IMR-90 (cell line): Measurements from ENCODE around the gene MUC5B. TPM values are rescaled to one million over a fixed set of nuclear protein-coding genes. Genes with fewer than 3 reads are reported as not detected.

Experiments used
- ATAC-seq: fragments of 200-7000 bp; cut with Tn5 transposase; 2 replicates; pipeline ENCODE4 v1.9.1; 2020; ENCODE audit warnings: low read depth, mild to moderate bottlenecking, moderate library complexity
- BruUV-seq: library from RNA; stranded (reverse); fragments of 400-500 nt; replicated peaks from 2 replicates; lab custom pipeline; 2021; lab: Mats Ljungman, UMichigan
- CTCF ChIA-PET: fragments of 300-600 bp; formaldehyde crosslinking; extraction: SDS; loops from one replicate; lab custom pipeline; 2021; ENCODE audit warnings: antibody characterized with exemption; lab: Yijun Ruan, JAX
- POLR2A ChIA-PET: fragments of 300-600 bp; sonication (Branson Sonifier 250); formaldehyde crosslinking; loops from one replicate; lab custom pipeline; 2022; ENCODE audit warnings: antibody characterized with exemption; ENCODE audit not compliant: unreplicated experiment; lab: Charles Lee
- DNase-seq: peaks from one replicate; pipeline ENCODE4 v3.0.0; 2013
- H2AFZ ChIP-seq: replicated peaks from 2 replicates; pipeline ENCODE3; 2013; ENCODE audit warnings: low read length, mild to moderate bottlenecking; ENCODE audit not compliant: poor library complexity
- H2AK5ac ChIP-seq: 2 replicates; pipeline ENCODE4 v1.6.1; 2013; ENCODE audit warnings: low read depth, low read length, inconsistent platforms
- H2AK9ac ChIP-seq: replicated peaks from 2 replicates; pipeline ENCODE3; 2013; ENCODE audit warnings: mild to moderate bottlenecking, low read depth, low read length, moderate library complexity; ENCODE audit not compliant: poor library complexity
- H2BK120ac ChIP-seq: 2 replicates; pipeline ENCODE4 v1.6.1; 2013; ENCODE audit warnings: low read depth, low read length, inconsistent platforms
- H2BK15ac ChIP-seq: 3 replicates; pipeline ENCODE4 v1.6.1; 2013; ENCODE audit warnings: low read depth, low read length, inconsistent platforms
- H2BK20ac ChIP-seq: 2 replicates; pipeline ENCODE4 v1.6.1; 2013; ENCODE audit warnings: low read depth, mild to moderate bottlenecking, inconsistent platforms, low read length, moderate library complexity
- H2BK5ac ChIP-seq: 2 replicates; pipeline ENCODE4 v1.6.1; 2013; ENCODE audit warnings: mild to moderate bottlenecking, low read depth, low read length, inconsistent platforms; ENCODE audit not compliant: poor library complexity, severe bottlenecking
- H3K14ac ChIP-seq: replicated peaks from 2 replicates; pipeline ENCODE4 v1.6.1; 2013; ENCODE audit warnings: low read depth, low read length, inconsistent platforms
- H3K18ac ChIP-seq: 2 replicates; pipeline ENCODE4 v1.6.1; 2013; ENCODE audit warnings: low read depth, low read length, control low read depth
- H3K23ac ChIP-seq: 2 replicates; pipeline ENCODE4 v1.6.1; 2013; ENCODE audit warnings: low read depth, low read length, inconsistent platforms
- H3K27ac ChIP-seq: 2 replicates; pipeline ENCODE4 v1.5.1; 2013; ENCODE audit warnings: mild to moderate bottlenecking, control low read depth, low read length; ENCODE audit not compliant: insufficient read depth
- H3K27me3 ChIP-seq: 2 replicates; pipeline ENCODE4 v1.6.1; 2013; ENCODE audit warnings: low read length; ENCODE audit not compliant: control insufficient read depth, insufficient read depth
- H3K36me3 ChIP-seq: 2 replicates; pipeline ENCODE4 v1.6.1; 2013; ENCODE audit warnings: low read length, mixed read lengths; ENCODE audit not compliant: control insufficient read depth, insufficient read depth
- H3K4ac ChIP-seq: 2 replicates; pipeline ENCODE4 v1.6.1; 2013; ENCODE audit warnings: low read depth, low read length, inconsistent platforms
- H3K4me1 ChIP-seq: 2 replicates; pipeline ENCODE4 v1.6.1; 2013; ENCODE audit warnings: low read length, mixed read lengths; ENCODE audit not compliant: control insufficient read depth, insufficient read depth
- H3K4me2 ChIP-seq: 2 replicates; pipeline ENCODE4 v1.6.1; 2013; ENCODE audit warnings: low read depth, mild to moderate bottlenecking, control low read depth, low read length, moderate library complexity
- H3K4me3 ChIP-seq: 2 replicates; pipeline ENCODE4 v1.5.1; 2013; ENCODE audit warnings: low read depth, mild to moderate bottlenecking, control low read depth, low read length, moderate library complexity; ENCODE audit not compliant: insufficient read depth
- H3K56ac ChIP-seq: 2 replicates; pipeline ENCODE4 v1.6.1; 2013; ENCODE audit warnings: low read length, inconsistent platforms; ENCODE audit not compliant: insufficient read depth; ENCODE audit errors: extremely low read depth
- H3K79me1 ChIP-seq, 2 experiments: 2 replicates each; pipeline ENCODE4 v1.6.1; 2013; ENCODE audit warnings: low read length in 2 of 2, inconsistent platforms in 1 of 2, low read depth in 1 of 2
- H3K9ac ChIP-seq: 2 replicates; pipeline ENCODE4 v1.6.1; 2013; ENCODE audit warnings: low read depth, low read length, control low read depth
- H3K9me1 ChIP-seq: 2 replicates; pipeline ENCODE4 v1.6.1; 2013; ENCODE audit warnings: low read length, inconsistent platforms; ENCODE audit not compliant: insufficient read depth
- H3K9me3 ChIP-seq: 2 replicates; pipeline ENCODE4 v1.6.1; 2013; ENCODE audit warnings: low read length; ENCODE audit not compliant: control insufficient read depth, insufficient read depth
- H4K20me1 ChIP-seq: 2 replicates; pipeline ENCODE4 v1.6.1; 2013; ENCODE audit warnings: low read length, inconsistent platforms; ENCODE audit not compliant: insufficient read depth
- H4K5ac ChIP-seq: 2 replicates; pipeline ENCODE4 v1.6.1; 2013; ENCODE audit warnings: mild to moderate bottlenecking, low read depth, low read length, control low read depth
- H4K8ac ChIP-seq, 2 experiments: 2 replicates each; pipeline ENCODE4 v1.6.1; 2013; ENCODE audit warnings: low read depth in 2 of 2, low read length in 2 of 2, control low read depth in 1 of 2, inconsistent platforms in 1 of 2
- H4K91ac ChIP-seq: 2 replicates; pipeline ENCODE4 v1.6.1; 2013; ENCODE audit warnings: low read depth, low read length, inconsistent platforms; ENCODE audit not compliant: insufficient read depth
- SMC3 ChIP-seq: fragments of 150-350 bp; IDR thresholded peaks from 2 replicates; pipeline ENCODE4 v1.6.1; 2016; ENCODE audit warnings: low read depth, mild to moderate bottlenecking, antibody characterized with exemption, low read length, moderate library complexity
- WGBS, 2 experiments: methylation state at CpG; one replicate each; pipeline versions ENCODE4 v1.1.5 to v1.1.7; 2013; ENCODE audit warnings: missing lambda C conversion rate in 2 of 2; ENCODE audit not compliant: insufficient read length in 1 of 2; ENCODE audit errors: extremely low coverage in 2 of 2; 5-methylcytosine and 5-hydroxymethylcytosine counted together
- dilution Hi-C: fragments of 300-500 bp; cut with HindIII; formaldehyde crosslinking; loops from one replicate; pipeline ENCODE4 v1.14.3; 2018; ENCODE audit warnings: low sequenced_read_pairs; ENCODE audit not compliant: unreplicated experiment
- in situ Hi-C: fragments of 300-500 bp; cut with MboI; formaldehyde crosslinking; loops from 3 replicates; pipeline ENCODE4 v1.14.3; 2019; ENCODE audit warnings: low sequenced_read_pairs, inconsistent platforms, mixed read lengths
- intact Hi-C: fragments of 100-400 bp; cut with micrococcal nuclease; formaldehyde crosslinking; loops from 2 replicates; pipeline ENCODE4 v1.10.0; 2022
- polyA plus RNA-seq, 3 experiments: library from polyadenylated mRNA; depleted of rRNA; stranded (reverse); fragments of >200 nt; gene quantifications; 2 replicates each; pipeline ENCODE4 v1.2.3, GENCODE V29; 2012; ENCODE audit warnings: low replicate concordance in 1 of 3
- total RNA-seq: library from RNA; depleted of rRNA; stranded (reverse); fragments of >200 nt; gene quantifications from 2 replicates; pipeline ENCODE4 v1.2.3, GENCODE V29; 2012

Gene MUC5B
- total and polyA plus RNA-seq, 2 of the 4 experiments (the other 2 are of a cell fraction), result not detected

DNA sequence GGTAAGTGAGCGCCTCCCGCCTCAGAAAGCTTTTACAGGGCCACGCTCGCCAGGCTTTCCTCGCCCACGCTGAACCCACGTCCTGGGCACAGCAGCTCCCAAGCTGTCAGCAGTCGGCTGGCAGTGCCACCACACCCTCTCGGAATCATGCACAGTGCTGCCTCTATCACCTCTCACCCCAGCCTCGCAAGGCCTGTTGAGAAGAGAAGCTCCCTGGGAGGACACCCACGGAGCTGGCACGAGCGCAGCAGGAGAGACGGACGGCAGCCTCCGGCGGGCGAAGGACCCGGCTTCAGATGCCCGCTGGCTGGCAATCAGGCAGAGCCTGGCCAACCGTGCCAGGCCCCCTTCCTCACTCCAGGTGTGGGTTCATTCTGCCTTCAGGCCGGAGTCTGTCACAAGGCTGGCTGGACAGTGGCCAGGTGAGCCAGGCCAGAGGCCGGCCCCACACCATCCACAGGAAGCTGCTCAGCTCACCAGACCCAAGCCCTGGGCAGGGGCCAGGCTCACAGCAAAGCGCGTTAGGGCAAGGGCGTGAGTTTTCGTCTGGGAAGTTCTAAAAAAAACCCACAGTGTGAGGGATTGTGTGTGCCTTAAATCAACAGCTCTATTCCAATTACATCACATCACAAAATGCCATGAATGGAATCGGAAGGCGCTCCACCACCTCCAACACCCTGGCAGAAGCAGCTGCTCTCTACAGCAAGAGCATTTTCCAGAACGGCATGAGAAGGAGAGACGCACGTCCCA lies 53.4 kb downstream of the MUC5B start:
- H2AK9ac ChIP-seq, result no peak overlapping the region
- no peak overlapping the region for H3K23ac ChIP-seq
- DNase-seq (no peak), ATAC-seq (no peak)
- intact Hi-C loops, result no loop called here
- H3K36me3 ChIP-seq, result peaks cover 48% of the 10 kb centered on the region
- in situ Hi-C loops, result no loop called here
- no peak overlapping the region for H2AFZ ChIP-seq
- no peak overlapping the region for H3K4me2 ChIP-seq
- no peak overlapping the region for H4K5ac ChIP-seq
- H3K79me1 ChIP-seq, result peaks cover 0 to 6% of the 10 kb centered on the region in 2 experiments; a peak in 1 of 4 replicates
- no peaks in the 10 kb centered on the region for H3K4me1 ChIP-seq
- H3K56ac ChIP-seq, result no peak overlapping the region
- no peak overlapping the region for H3K4me3 ChIP-seq
- no TSS peak for BruUV-seq
- no peak overlapping the region for H2BK120ac ChIP-seq
- no peak overlapping the region for H2BK5ac ChIP-seq
- H3K9me1 ChIP-seq, result 0 out of 2 replicates have a peak, but pooled peaks cover 3% of the 10 kb centered on the region
- H3K18ac ChIP-seq, result no peak overlapping the region
- no peak overlapping the region for H3K27ac ChIP-seq
- H2AK5ac ChIP-seq, result no peak overlapping the region
- H3K14ac ChIP-seq, result no peak overlapping the region
- no peak overlapping the region for H4K8ac ChIP-seq
- H2BK20ac ChIP-seq, result no peak overlapping the region
- H4K20me1 ChIP-seq, result 0 out of 2 replicates have a peak, but pooled peaks cover 10% of the 10 kb centered on the region
- H3K27me3 ChIP-seq, result no peaks in the 10 kb centered on the region
- no peak for TF ChIP-seq SMC3
- H3K9me3 ChIP-seq, result no peaks in the 10 kb centered on the region
- ChIA-PET POLR2A (no interaction called here), CTCF (no interaction called here)
- H3K4ac ChIP-seq, result no peak overlapping the region
- no peak overlapping the region for H2BK15ac ChIP-seq
- H3K9ac ChIP-seq, result no peak overlapping the region
- dilution Hi-C loops, result no loop called here
- H4K91ac ChIP-seq, result no peak overlapping the region
- WGBS, 2 experiments, result 97% methylated on average over 6 of the region's 32 CpGs; no CpG with 5 or more reads in 1 of the 2 experiments
